Ectodermal cell (in vitro differentiated cells): ENCODE results near the gene CCNJL.
"Not testable (repeated sequence)": the region's sequence is repeated elsewhere in the genome, so short reads cannot be mapped to it uniquely, and the experiment has no call there.

ENCODE experiments used
- H3K27ac ChIP-seq: 2 replicates; pipeline ENCODE4 v1.7.0; 2013; ENCODE audit warnings: mild to moderate bottlenecking, low read depth, low read length; ENCODE audit not compliant: insufficient read depth, poor library complexity, severe bottlenecking
- H3K27me3 ChIP-seq: 2 replicates; pipeline ENCODE4 v1.7.0; 2013; ENCODE audit warnings: mild to moderate bottlenecking, low read length; ENCODE audit not compliant: insufficient read depth, control insufficient read depth, poor library complexity, severe bottlenecking
- H3K36me3 ChIP-seq: one replicate; pipeline ENCODE4 v1.7.0; 2013; ENCODE audit warnings: low read length; ENCODE audit not compliant: control insufficient read depth, insufficient read depth
- H3K4me1 ChIP-seq: one replicate; pipeline ENCODE4 v1.7.0; 2013; ENCODE audit warnings: low read length; ENCODE audit not compliant: control insufficient read depth, insufficient read depth
- H3K4me3 ChIP-seq: 2 replicates; pipeline ENCODE4 v1.7.0; 2013; ENCODE audit warnings: low read depth, low read length, control low read depth; ENCODE audit not compliant: insufficient read depth
- H3K9me3 ChIP-seq: 2 replicates; pipeline ENCODE4 v1.7.0; 2013; ENCODE audit warnings: mild to moderate bottlenecking, low read length, moderate library complexity; ENCODE audit not compliant: control insufficient read depth
- WGBS, 2 experiments: methylation state at CpG; one replicate each; pipeline ENCODE4 v1.1.7; 2013; ENCODE audit warnings: missing lambda C conversion rate in 2 of 2; 5-methylcytosine and 5-hydroxymethylcytosine counted together

CCNJL gene

DNA sequence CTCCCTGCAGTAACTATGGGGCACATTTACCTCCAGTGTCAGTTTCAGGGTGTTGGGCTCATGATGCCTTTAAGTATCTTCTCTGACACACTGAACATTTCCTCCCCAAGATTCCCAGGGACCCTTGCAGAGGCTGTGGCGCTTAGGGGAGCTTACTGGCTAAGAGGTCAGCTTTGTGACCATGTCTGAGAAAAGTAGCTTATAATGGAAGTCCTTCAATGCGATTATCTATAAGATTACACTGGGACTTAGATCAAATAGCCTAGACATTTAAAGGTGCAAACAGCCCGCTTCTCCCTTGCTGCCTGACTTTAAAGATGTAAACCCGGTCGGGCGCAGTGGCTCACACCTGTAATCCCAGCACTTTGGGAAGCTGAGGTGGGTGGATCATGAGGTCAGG is 57.7 kb downstream of the CCNJL start:
- Histone ChIP-seq H3K27ac (no peak overlapping the region), H3K9me3 (no peaks in the 10 kb centered on the region), H3K27me3 (no peaks in the 10 kb centered on the region), H3K36me3 (peaks cover 12% of the 10 kb centered on the region), H3K4me1 (no peaks in the 10 kb centered on the region), H3K4me3 (no peak overlapping the region)
- 92 to 97% methylated on average over 6 of the region's 6 CpGs for WGBS, 2 experiments

DNA sequence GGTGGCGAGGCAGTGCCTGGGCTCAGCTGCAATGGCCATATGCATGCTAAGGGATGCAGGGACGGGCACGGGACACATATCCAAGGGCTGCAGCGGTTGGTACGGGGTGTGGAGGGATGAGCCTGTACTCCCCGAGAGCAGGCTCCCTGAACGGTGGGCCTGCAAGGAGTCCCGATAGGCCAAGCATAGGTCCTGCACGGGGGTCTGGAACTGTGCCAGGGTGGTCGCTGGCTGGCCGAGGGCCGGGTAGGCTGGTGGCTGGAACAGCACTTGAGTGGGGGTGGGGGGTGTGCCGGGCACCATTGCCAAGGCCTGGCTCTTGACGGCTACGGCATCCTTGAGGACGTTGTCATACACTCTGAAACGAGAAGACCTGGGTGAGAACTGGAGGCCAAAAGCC is 58.9 kb downstream of the CCNJL start:
- Histone ChIP-seq H3K27me3 (no peaks in the 10 kb centered on the region), H3K27ac (no peak overlapping the region), H3K4me1 (no peaks in the 10 kb centered on the region), H3K9me3 (no peaks in the 10 kb centered on the region), H3K4me3 (no peak overlapping the region), H3K36me3 (peaks cover 12% of the 10 kb centered on the region)
- WGBS, 2 experiments: 96% methylated on average over 17 of the region's 17 CpGs

DNA sequence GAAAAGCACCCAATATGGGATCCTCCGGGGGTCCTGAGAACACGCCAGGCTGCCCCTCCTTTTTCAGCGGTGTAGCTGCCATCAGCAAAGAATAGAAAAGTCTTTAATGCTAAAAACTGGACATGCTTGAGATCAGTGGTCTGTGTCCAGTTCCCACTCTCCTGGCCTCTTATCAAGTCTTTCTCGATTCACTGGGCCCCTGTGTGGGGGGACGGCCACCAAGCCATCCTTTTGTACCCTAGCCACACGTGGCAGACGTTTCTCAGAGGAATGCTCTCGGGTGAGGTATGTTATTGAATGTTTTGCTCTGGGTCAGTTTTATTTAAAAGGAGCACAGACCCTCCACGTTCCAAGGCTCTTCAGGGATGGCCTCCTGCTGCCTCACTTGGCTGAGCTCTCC is 59.4 kb downstream of the CCNJL start:
- 90 to 95% methylated on average over 9 of the region's 9 CpGs for WGBS, 2 experiments
- Histone ChIP-seq H3K4me1 (no peaks in the 10 kb centered on the region), H3K27me3 (no peaks in the 10 kb centered on the region), H3K36me3 (peaks cover 12% of the 10 kb centered on the region), H3K27ac (no peak overlapping the region), H3K4me3 (no peak overlapping the region), H3K9me3 (no peaks in the 10 kb centered on the region)

DNA sequence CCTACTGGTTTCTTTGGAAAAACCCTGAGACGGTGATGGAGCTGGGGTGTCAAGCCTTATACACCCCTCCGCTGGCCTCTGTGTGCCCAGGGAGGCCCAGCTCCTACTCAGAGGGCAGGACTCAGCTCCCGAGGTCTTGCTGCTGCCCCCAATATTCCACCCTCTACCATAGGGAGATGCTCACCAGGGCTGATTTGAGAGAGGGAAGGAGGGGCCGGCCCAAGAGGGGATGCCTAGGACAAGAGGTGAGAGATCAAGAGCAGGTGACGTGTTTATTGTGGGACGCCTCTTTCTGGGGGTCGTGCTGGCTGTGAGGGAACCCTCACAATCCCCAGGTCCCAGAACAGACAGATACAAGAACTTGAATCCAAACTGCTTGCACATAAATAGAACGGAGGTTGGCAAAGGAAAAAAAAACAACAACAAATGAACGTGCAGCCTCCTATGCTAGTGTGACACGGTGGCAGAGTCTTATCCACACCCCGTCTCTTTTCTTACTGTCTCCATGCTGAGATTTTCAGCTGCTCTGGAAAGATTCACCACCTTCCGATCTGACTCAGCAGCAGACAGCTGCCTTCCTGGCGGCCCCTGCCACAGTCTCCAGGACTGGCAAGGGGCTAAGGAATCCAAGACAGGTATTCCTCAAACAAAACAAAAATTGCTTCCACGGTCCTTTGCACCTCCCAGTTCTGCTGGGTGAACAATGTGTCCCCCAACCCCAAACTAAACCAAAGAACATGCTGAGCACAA is 60.8 kb downstream of the CCNJL start:
- H3K27ac ChIP-seq: no peak overlapping the region
- peaks cover 12% of the 10 kb centered on the region for H3K36me3 ChIP-seq
- H3K4me1 ChIP-seq: peaks cover under 1% of the 10 kb centered on the region
- H3K4me3 ChIP-seq: no peak overlapping the region
- 93 to 94% methylated on average over 14 of the region's 14 CpGs for WGBS, 2 experiments
- no peaks in the 10 kb centered on the region for H3K9me3 ChIP-seq
- no peaks in the 10 kb centered on the region for H3K27me3 ChIP-seq

DNA sequence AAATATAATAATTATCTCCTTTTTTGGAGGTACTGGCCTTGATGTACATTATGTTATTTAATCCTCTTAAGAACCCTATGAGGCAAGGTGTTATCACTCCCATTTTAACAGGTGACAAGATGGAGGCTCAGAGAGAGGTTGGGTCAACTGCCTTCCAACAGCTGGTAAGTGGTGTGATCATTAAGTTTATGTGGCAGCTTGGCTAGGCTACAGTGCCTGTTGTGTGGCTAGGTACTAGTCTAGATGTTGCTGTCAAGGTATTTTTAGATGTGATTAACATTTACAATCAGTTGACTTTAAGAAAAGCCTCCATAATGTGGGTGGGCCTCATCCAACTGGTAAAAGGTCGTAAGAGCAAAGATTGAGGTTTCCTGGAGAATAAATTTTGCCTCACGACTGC is 61.5 kb downstream of the CCNJL start:
- no peak overlapping the region for H3K4me3 ChIP-seq
- H3K9me3 ChIP-seq: no peaks in the 10 kb centered on the region
- H3K36me3 ChIP-seq: peaks cover 8% of the 10 kb centered on the region
- WGBS, 2 experiments: 90 to 95% methylated on average over 2 of the region's 2 CpGs
- H3K27ac ChIP-seq: no peak overlapping the region
- no peaks in the 10 kb centered on the region for H3K27me3 ChIP-seq
- H3K4me1 ChIP-seq: peaks cover 4% of the 10 kb centered on the region

DNA sequence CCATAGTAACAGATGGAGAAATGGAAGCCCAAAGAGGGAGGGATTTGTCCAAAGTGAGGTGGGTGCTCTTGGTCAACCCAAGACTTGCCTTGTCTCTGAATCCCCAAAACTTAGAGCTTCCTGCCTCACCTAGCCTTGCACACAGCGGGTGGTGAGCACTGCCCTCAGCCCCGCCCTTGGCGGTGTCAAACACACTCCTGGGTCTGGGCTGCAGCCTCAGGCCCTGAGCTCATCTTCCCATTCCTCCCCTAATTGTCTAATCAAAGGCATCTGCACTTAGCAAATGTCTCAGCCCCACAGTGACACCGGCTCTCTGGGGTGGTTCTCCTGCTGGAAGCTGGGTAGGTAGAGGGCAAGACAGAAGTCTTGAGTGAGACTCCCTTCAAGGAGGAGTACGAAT is 62.1 kb downstream of the CCNJL start:
- no peak overlapping the region for H3K27ac ChIP-seq
- no peak overlapping the region for H3K4me3 ChIP-seq
- no peaks in the 10 kb centered on the region for H3K27me3 ChIP-seq
- H3K9me3 ChIP-seq: no peaks in the 10 kb centered on the region
- peaks cover 4% of the 10 kb centered on the region for H3K4me1 ChIP-seq
- 92 to 93% methylated on average over 5 of the region's 5 CpGs for WGBS, 2 experiments
- H3K36me3 ChIP-seq: peaks cover 8% of the 10 kb centered on the region

DNA sequence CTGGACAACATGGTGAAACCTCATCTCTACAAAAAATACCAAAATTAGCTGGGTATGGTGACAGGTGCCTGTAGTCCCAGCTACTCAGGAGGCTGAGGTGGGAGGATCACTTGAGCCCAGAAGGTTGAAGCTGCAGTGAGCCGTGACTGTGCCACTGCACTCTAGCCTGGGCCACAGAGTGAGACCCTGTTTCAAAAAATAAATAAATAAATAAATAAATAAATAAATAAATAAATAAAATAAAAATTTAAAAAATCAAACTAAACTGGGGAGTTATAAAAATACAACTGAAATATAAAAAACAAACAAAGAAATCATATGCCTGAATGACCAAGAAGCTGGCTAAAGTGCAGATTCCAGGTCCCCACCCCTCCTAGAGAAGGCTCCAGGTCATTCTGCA is 62.8 kb downstream of the CCNJL start:
- 75 to 90% methylated on average over 1 of the region's 1 CpG for WGBS, 2 experiments

DNA sequence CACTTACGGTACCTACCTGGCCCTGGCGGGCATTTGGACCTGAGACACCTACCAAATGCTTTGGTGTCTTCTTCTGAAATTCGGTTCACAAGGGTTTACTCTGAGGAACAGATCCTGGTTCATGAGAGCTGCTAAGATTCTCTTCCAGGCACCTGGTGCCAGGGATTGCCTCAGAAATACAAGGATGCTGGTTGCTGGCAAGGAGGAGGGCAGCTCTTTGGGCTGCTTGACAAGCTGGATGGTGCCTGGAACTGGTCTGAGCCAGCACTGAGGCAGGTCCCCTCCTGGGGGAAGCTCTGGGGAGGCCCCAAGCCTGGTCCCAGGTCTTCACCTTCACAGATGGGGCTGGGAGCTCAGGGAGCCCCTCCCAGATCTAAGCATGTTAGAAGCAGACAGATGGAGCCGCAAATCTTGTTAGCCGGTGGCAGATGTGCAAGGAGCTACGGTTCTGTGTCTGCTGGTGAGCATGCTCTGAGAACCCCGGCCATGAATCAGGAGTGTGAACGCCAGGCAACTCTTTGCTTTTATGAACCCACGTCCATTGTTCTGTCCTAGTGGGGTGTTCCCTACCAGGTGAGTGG is 66.8 kb downstream of the CCNJL start:
- H3K4me3 ChIP-seq: no peak overlapping the region
- no peaks in the 10 kb centered on the region for H3K9me3 ChIP-seq
- 92% methylated on average over 9 of the region's 9 CpGs for WGBS, 2 experiments
- no peak overlapping the region for H3K27ac ChIP-seq
- H3K4me1 ChIP-seq: peaks cover 4% of the 10 kb centered on the region
- H3K36me3 ChIP-seq: no peaks in the 10 kb centered on the region
- H3K27me3 ChIP-seq: no peaks in the 10 kb centered on the region

More for the DNA sequence above, 62.8 kb downstream of the CCNJL start:
- H3K4me3 ChIP-seq, H3K27ac ChIP-seq, H3K36me3 ChIP-seq, H3K9me3 ChIP-seq, H3K27me3 ChIP-seq, H3K4me1 ChIP-seq: not testable (repeated sequence)

DNA sequence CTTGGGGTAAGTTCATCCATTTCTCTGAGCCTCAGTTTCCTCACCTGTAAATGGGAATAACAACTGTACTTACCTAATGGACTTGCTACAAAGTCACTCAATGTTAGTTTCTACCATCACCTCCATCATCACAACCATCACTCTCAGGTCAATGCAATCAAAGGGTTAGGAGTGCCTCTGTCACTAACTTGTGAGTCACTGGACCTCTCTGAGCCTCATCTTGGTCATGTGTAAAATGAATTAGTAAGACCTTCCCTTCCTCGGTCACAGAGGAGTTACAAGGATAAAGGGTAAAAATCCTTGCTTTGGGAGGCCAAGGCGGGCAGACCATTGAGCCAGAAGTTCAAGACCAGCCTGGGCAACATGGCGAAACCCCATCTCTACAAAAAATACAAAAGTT is 70.2 kb downstream of the CCNJL start:
- H3K27ac ChIP-seq: no peak overlapping the region
- no peaks in the 10 kb centered on the region for H3K27me3 ChIP-seq
- no peak overlapping the region for H3K4me3 ChIP-seq
- no peaks in the 10 kb centered on the region for H3K36me3 ChIP-seq
- 93% methylated on average over 3 of the region's 3 CpGs for WGBS, 2 experiments
- H3K4me1 ChIP-seq: peaks cover 12% of the 10 kb centered on the region
- H3K9me3 ChIP-seq: no peaks in the 10 kb centered on the region

DNA sequence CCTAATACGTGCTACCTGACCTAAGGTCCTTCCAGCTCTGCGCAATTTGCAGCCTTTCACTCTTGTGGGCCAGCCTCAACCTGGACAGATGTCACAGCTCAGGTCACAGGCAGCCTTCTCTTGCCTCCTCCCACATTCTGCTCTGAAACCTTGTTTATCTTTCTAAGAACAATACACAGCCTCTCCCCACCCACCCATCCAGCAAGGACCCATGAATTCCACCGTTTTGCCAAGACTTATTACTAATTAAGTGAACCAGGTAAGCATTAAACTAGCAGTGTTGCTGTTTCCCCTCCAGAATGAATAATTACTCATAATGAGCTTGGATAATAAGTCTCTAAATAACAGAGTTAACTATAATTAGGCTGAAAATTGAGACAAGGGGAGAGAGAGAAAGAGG is 72.0 kb downstream of the CCNJL start:
- Histone ChIP-seq H3K36me3 (no peaks in the 10 kb centered on the region), H3K4me3 (no peak overlapping the region), H3K27me3 (no peaks in the 10 kb centered on the region), H3K4me1 (peaks cover 8% of the 10 kb centered on the region), H3K9me3 (no peaks in the 10 kb centered on the region), H3K27ac (no peak overlapping the region)
- WGBS, 2 experiments: 30 to 32% methylated on average over 3 of the region's 3 CpGs
